ENCODE results near the gene PFN3. TPM values are rescaled to one million over a fixed set of nuclear protein-coding genes. Genes with fewer than 3 reads are reported as not detected.
A peak's percentile ranks its signal among the peaks of the same experiment; 100 is the strongest.

The PFN3 gene
- total and polyA plus RNA-seq, 4 donors, result not detected

- ATAC-seq (ENCODE audit: insufficient read depth, low FRiP score), result no peak
- Histone ChIP-seq H3K4me3 (no peak overlapping the region), H3K4me1 (ENCODE audit: control insufficient read depth in 5 of 5, insufficient read depth in 5 of 5, low read length in 5 of 5) (peaks cover 0 to 28% (median 12%) of the 10 kb centered on the region in 5 donors), H3K9me3 (ENCODE audit: control insufficient read depth in 4 of 4, insufficient read depth in 3 of 4, low read length in 3 of 4) (no peaks in the 10 kb centered on the region), H3K27ac (ENCODE audit: low read depth in 1 of 2, low read length in 1 of 2) (peak overlapping the region in 1 of 2 donors; percentile 3), H3K9ac (ENCODE audit: insufficient read depth in 1 of 2, low read length in 2 of 2) (no peak overlapping the region), H3K27me3 (ENCODE audit: control insufficient read depth in 3 of 3, insufficient read depth in 3 of 3, low read length in 2 of 3) (no peaks in the 10 kb centered on the region), H3K36me3 (ENCODE audit: control insufficient read depth in 4 of 4, insufficient read depth in 4 of 4, low read length in 4 of 4) (peaks cover 0 to 50% (median 18%) of the 10 kb centered on the region in 4 donors)
- TF ChIP-seq CTCF (IDR thresholded peaks at IDR 0.05; ENCODE audit: control extremely low read depth, extremely low read depth), result no peak
- WGBS, 2 donors, result 77 to 85% methylated on average over 26 of the region's 26 CpGs
- DNase-seq, result peak in 1 of 3 donors; percentile 44
Measured at GRCh38 chr5:177430140-177430951, 29.9 kb upstream of the PFN3 start.

- ATAC-seq (ENCODE audit: insufficient read depth, low FRiP score) (peak; percentile 3), DNase-seq (peak in 1 of 3 donors; percentile 39)
- H3K4me1 ChIP-seq (ENCODE audit: control insufficient read depth in 5 of 5, insufficient read depth in 5 of 5, low read length in 5 of 5), result peaks cover 0 to 31% (median 12%) of the 10 kb centered on the region in 5 donors
- H3K4me3 ChIP-seq, result no peak overlapping the region
- H3K9ac ChIP-seq (ENCODE audit: insufficient read depth in 1 of 2, low read length in 2 of 2), result peak overlapping the region in 1 of 2 donors; percentile 30
- H3K36me3 ChIP-seq (ENCODE audit: control insufficient read depth in 4 of 4, insufficient read depth in 4 of 4, low read length in 4 of 4), result peaks cover 0 to 41% (median 14%) of the 10 kb centered on the region in 4 donors
- WGBS, 2 donors, result 29 to 66% methylated on average over 6 of the region's 6 CpGs
- H3K27ac ChIP-seq (ENCODE audit: low read depth in 1 of 2, low read length in 1 of 2), result peak overlapping the region in 1 of 2 donors; percentile 91
- no peaks in the 10 kb centered on the region for H3K9me3 ChIP-seq (ENCODE audit: control insufficient read depth in 4 of 4, insufficient read depth in 3 of 4, low read length in 3 of 4)
- no peak for TF ChIP-seq CTCF (IDR thresholded peaks at IDR 0.05; ENCODE audit: control extremely low read depth, extremely low read depth)
- no peaks in the 10 kb centered on the region for H3K27me3 ChIP-seq (ENCODE audit: control insufficient read depth in 3 of 3, insufficient read depth in 3 of 3, low read length in 2 of 3)
Measured at GRCh38 chr5:177429248-177430040, 29.0 kb upstream of the PFN3 start.

GRCh38 chr5:177428574-177429217, 28.2 kb upstream of the PFN3 start:
- no peak for TF ChIP-seq CTCF (IDR thresholded peaks at IDR 0.05; ENCODE audit: control extremely low read depth, extremely low read depth)
- ATAC-seq (ENCODE audit: insufficient read depth, low FRiP score), result no peak
- H3K9ac ChIP-seq (ENCODE audit: insufficient read depth in 1 of 2, low read length in 2 of 2), result no peak overlapping the region
- no peak overlapping the region for H3K4me3 ChIP-seq
- peak overlapping the region in 1 of 2 donors; percentile 91 for H3K27ac ChIP-seq (ENCODE audit: low read depth in 1 of 2, low read length in 1 of 2)
- H3K9me3 ChIP-seq (ENCODE audit: control insufficient read depth in 4 of 4, insufficient read depth in 3 of 4, low read length in 3 of 4), result no peaks in the 10 kb centered on the region
- H3K27me3 ChIP-seq (ENCODE audit: control insufficient read depth in 3 of 3, insufficient read depth in 3 of 3, low read length in 2 of 3), result no peaks in the 10 kb centered on the region
- peaks cover 0 to 34% (median 11%) of the 10 kb centered on the region in 4 donors for H3K36me3 ChIP-seq (ENCODE audit: control insufficient read depth in 4 of 4, insufficient read depth in 4 of 4, low read length in 4 of 4)
- DNase-seq, result no peak
- H3K4me1 ChIP-seq (ENCODE audit: control insufficient read depth in 5 of 5, insufficient read depth in 5 of 5, low read length in 5 of 5), result peaks cover 0 to 31% (median 12%) of the 10 kb centered on the region in 5 donors
- 38 to 71% methylated on average over 10 of the region's 10 CpGs for WGBS, 2 donors

Measured in lung (tissue), 12 donors.